HG03097 (cell line): ENCODE results near the gene NLRC3.

ENCODE experiments used
- ATAC-seq: cut with Tn5 transposase; IDR thresholded peaks from one replicate; pipeline ENCODE4 v1.9.1; 2021; ENCODE audit not compliant: unreplicated experiment, low FRiP score

Gene NLRC3

GRCh38 chr16:3490911-3491629, 86.1 kb downstream of the NLRC3 start:
- no peak for ATAC-seq
